Activated naive CD4-positive, alpha-beta T cell treated with Interleukin-2 at 50 U/mL for 16 hours (primary cell): ENCODE data around the gene SUPV3L1.
"Not testable (repeated sequence)": the region's sequence is repeated elsewhere in the genome, so short reads cannot be mapped to it uniquely, and the experiment has no call there.

Experiments
- DNase-seq: peaks from one replicate; pipeline ENCODE4 v3.0.0-alpha.2; 2020

Gene SUPV3L1

GRCh38 chr10:69179743-69180524 is at the start of gene SUPV3L1:
SUPV3L1 (plus strand) TSS chr10:69180234; CDS start chr10:69180292, 58 bp downstream.
- peak; percentile 86 for DNase-seq

GRCh38 chr10:69130251-69130650 is 49.8 kb upstream of the SUPV3L1 start:
- DNase-seq, result no peak

DNA sequence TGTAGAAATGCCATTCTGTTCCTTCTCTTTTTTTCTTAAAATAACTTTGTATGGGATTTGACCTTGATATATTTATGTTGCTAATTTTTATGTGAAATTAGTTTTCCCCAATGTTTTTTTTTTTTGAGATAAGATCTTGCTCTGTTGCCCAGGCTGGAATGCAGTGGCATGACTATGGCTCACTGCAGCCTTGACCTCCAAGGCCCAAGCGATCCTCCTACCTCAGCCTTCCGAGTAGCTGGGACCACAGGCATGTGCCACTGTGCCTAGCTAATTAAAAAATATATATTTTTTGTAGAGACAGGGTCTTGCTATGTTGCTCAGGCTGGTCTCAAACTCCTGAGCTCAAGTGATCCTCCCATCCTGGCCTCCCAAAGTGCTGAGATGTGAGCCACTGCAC is 40.1 kb upstream of the SUPV3L1 start:
- no peak for DNase-seq

DNA sequence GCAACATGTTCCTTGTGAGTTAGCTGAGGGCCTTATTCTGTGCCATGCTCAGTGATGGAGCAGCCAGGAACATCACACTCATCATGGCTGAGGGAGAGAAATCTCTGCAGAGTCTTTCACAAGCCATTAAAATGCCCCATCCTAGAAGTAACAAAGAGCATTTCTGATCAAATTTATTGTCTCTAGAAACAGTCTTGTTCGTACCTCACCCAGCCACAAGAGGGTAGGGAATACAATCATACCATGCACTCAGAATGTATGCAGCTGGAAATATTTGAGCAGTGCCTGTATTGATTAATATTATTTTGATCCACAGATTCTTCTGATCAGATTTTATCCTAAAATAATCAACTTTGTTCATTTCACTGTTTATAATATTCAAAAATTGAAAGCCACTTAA is 38.7 kb upstream of the SUPV3L1 start:
- DNase-seq, result no peak

DNA sequence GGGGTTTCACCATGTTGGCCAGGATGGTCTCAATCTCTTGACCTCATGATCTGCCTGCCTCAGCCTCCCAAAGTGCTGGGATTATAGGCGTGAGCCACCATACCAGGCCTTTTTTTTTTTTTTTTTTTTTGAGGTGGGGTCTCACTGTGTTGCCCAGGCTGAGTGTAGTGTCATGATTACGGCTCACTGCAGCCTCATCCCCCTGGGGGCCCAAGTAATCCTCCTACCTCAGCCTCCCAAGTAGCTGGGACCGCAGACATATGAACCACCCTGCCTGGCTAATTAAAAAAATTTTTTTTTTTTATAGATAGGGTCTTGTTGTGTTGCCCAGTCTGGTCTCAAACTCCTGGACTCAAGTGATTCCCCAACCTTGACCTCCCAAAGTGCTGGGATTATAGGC is 38.0 kb upstream of the SUPV3L1 start:
- DNase-seq, result not testable (repeated sequence)

DNA sequence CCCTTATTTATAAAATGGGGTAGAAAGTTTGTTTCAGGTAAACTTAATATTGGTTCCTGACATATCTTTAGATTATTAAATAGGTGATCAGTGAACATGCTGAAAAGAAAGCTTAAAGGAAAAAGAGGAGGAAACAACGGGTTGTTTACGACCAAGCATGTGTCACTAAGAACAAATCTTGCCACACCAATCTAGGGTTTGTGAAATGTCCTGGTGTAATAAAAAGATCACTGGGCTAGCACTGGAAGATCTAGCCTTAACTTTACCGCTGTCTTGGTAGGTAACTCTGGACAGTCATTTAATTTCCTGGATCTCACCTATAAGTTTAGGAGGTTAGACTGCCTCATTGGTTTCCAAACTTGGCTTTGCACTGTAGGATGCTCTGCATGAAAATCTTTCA is 37.1 kb upstream of the SUPV3L1 start:
- no peak for DNase-seq

DNA sequence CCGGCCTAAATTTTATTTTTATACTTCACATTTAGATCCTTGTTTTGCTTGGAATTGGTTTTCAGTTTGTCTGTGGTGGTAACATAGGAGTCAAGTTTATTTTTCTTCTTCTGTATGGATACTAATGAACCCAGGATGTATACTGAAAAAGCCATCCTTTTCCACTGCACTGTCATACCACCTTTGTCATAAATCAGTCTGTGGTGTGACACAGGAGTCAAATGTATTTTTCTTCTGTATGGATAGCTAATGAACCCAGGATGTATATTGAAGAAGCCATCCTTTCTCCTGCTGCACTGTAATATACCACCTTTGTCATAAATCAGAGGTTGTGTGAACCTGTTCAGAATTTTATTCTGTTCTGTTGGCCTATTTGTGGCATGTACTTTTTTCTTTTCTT is 34.7 kb upstream of the SUPV3L1 start:
- DNase-seq, result no peak

- DNase-seq, result no peak
Observed at GRCh38 chr10:69145864-69146263, 34.2 kb upstream of the SUPV3L1 start.

GRCh38 chr10:69146759-69147158 is 33.3 kb upstream of the SUPV3L1 start:
- no peak for DNase-seq

GRCh38 chr10:69151984-69152383 is 28.1 kb upstream of the SUPV3L1 start:
- DNase-seq, result no peak

- no peak for DNase-seq
Observed at GRCh38 chr10:69153227-69153626, 26.8 kb upstream of the SUPV3L1 start.

GRCh38 chr10:69160809-69161241 is 19.2 kb upstream of the SUPV3L1 start:
- DNase-seq, result no peak

- DNase-seq, result no peak
Observed at GRCh38 chr10:69168493-69168892, 11.5 kb upstream of the SUPV3L1 start.

DNA sequence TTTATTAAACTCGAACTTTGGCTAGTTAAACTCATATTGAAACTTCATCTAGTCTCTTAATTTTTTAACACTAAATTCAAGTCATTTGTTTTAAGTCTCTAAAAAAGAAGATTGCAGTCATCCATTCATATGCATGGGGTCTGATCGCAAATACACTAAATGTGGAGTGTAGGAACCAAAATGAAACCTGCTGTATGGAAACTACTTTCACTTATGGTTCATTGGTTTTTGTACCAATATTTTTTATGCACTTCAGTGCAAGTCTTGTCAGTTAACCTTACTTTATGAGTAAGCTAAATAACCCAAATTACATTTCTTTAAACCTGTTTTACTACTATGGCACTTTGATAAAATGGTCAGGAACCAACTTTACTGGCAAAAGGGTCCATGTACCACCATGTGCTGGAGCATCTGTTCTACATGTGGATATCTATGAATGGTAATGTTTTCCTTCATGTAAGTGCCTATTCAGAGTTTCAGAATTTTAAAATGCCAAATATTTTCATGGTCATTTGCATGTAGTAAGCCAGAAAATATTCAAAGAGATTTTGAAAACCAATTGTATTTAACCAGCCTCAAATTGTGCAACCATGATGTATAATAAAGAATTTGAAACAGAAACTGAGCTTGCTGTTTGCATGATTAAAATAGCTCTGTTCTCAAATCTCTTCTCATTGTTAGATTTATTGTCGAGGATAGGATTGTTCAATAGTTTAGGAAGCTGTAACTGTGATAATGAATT is 7.6 kb upstream of the SUPV3L1 start:
- DNase-seq, result no peak

DNA sequence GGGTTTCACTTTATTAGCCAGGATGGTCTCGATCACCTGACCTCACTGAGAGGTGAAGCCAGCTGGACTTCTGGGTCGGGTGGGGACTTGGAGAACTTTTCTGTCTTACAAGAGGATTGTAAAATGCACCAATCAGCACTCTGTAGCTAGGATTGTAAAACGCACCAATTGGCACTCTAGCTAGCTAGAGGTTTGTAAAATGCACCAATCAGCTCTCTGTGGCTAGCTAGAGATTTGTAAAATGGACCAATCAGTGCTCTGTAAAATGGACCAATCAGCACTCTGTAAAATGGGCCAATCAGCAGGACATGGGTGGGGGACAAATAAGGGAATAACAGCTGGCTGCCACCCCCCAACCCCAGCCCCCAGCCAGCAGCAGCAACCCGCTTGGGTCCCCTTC is 4.7 kb upstream of the SUPV3L1 start:
- not testable (repeated sequence) for DNase-seq

DNA sequence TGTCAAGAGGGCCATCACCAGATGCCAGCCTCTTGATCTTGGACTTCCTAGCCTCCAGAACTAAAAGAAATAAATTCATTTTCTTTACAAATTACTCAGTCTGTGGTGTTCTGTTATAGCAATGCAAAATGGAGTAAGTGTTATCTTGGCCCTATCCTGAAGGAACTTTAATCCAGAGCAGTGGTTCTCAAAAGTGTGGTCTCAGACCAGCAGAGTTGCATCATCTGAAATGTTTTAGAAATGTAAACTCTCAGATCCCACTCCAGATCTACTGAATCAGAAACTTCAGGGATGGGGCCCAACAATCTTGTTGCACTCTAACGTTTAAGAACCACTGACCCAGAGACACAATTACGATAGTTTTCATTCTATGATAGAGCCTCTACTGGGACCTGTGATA is 3.2 kb upstream of the SUPV3L1 start:
- no peak for DNase-seq

DNA sequence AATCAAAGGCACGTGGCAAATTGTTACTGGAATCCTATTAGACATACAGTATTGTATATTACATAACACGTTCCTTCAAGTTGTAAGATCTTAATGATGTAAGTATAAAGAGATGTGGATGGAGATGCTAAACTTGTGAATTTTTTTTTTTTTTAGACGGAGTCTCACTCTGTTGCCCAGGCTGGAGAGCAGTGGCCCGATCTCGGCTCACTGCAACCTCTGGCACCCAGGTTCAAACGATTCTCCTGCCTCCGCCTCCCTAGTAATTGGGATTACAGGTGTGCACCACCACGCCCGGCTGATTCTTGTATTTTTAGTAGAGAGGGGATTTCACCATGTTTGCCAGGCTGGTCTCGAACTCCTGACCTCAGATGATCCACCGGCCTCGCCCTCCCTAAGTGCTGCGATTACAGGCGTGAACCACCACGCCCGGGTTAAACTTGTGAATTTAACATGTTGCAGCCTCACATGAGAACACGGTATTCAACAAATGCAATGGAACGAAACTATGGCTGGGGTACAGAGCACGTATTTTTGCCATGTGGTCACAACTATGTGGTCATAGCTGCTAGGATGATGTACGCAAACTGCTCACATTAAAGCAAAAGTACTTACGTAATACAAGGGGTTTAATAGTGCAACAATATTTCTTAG is 818 bp upstream of the SUPV3L1 start:
- peak; percentile 36 for DNase-seq

- DNase-seq, result peak; percentile 36
Observed at GRCh38 chr10:69180525-69181204, 631 bp downstream of the SUPV3L1 start.

DNA sequence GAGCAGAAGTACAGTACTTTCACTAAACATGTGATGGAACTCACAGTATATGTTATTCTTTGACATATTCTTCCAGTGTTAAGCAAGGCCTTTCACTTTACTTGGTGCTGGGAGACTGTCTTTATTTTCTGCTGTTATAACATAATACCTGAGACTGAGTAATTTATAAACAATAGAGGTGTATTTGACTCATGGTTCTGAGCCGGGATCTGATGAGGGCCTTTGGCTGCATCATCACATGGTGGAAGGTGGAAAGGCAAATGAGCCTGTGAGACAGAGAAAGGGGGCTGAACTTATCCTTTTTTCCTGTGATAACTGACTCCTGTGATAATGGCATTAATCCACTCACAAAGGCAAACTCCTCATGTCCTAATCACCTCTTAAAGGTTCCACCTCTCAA is 1.4 kb downstream of the SUPV3L1 start:
- no peak for DNase-seq

GRCh38 chr10:69182005-69182404 is 2.0 kb downstream of the SUPV3L1 start:
- no peak for DNase-seq

DNA sequence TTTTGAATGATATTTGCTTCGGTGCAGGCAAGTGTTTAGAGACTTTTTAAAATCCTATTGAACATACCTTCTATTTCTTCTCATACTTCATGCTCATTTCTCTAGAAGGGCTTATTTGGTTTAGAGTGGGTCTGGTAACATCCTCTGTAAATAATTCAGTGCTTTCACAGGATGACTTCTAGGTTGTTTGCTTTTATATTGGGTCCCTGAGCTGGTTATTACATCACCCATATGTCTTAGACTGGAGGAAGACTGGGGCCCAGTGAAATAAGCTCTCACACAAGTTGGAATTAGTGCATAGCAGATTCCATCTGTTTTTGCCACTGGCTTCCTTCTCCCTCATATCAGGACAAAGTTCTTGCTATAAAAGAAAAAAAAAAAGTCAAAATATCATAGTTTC is 6.5 kb downstream of the SUPV3L1 start:
- DNase-seq, result no peak

DNA sequence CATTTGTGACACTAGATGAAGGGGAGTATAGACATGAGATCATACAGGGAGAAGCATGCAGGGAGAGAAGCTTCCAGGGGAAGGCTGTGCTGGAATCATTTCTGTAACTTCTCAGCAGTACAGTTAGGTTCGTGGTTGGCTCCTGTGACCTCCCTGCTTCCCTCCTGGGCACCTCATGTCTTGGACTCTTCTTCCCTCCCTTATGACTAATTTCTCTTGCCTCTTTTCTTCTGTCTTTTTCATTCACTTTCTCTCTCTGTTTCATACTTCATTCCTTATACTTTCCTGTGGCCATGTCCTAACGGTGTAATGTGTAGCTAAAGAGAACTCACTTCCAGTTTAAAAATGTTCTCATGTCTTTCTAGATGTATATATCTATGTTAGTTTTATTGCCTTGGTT is 21.0 kb downstream of the SUPV3L1 start:
- DNase-seq, result no peak

GRCh38 chr10:69202332-69202731 is 22.3 kb downstream of the SUPV3L1 start:
- no peak for DNase-seq
